Bronchial epithelial cell (primary cell): ENCODE measurements around the gene FRZB. TPM values are rescaled to one million over a fixed set of nuclear protein-coding genes. Genes with fewer than 3 reads are reported as not detected.

Source experiments
- DNase-seq: peaks from one replicate; pipeline ENCODE4 v3.0.0-alpha.2; 2010; ENCODE audit warnings: low read depth
- FAIRE-seq: peaks from 2 replicates; lab custom pipeline; 2011; peaks lifted over from hg19 to GRCh38; lab: Jason Lieb, UNC
- H3K27me3 ChIP-seq: 2 replicates; pipeline ENCODE4 v1.5.1; 2011; ENCODE audit warnings: low read length; ENCODE audit not compliant: control insufficient read depth, insufficient read depth
- H3K36me3 ChIP-seq: 2 replicates; pipeline ENCODE4 v1.5.1; 2011; ENCODE audit warnings: low read length; ENCODE audit not compliant: control insufficient read depth, insufficient read depth
- H3K4me3 ChIP-seq: 2 replicates; pipeline ENCODE4 v1.5.1; 2011; ENCODE audit warnings: mild to moderate bottlenecking, low read depth, low read length, control low read depth
- total RNA-seq: library from RNA; depleted of rRNA; stranded (reverse); fragments of >200 nt; gene quantifications from 2 replicates; pipeline ENCODE4 v1.2.1, GENCODE V29; 2014
- TF ChIP-seq, protein P1 (sequence below): IDR thresholded peaks from 2 replicates; pipeline ENCODE4 v1.5.1; 2011; ENCODE audit warnings: mild to moderate bottlenecking, moderate library complexity, low read length, control low read depth, inconsistent platforms; ENCODE audit not compliant: insufficient read depth, severe bottlenecking

The FRZB gene
- total RNA-seq, 1 donor from 2014 or later, result 0.26 TPM

- DNase-seq, result no peak
- H3K36me3 ChIP-seq, result no peaks in the 10 kb centered on the region
- FAIRE-seq, result no peak
- H3K27me3 ChIP-seq, result peaks cover 7% of the 10 kb centered on the region
- H3K4me3 ChIP-seq, result no peak overlapping the region
- TF ChIP-seq, protein P1, sequence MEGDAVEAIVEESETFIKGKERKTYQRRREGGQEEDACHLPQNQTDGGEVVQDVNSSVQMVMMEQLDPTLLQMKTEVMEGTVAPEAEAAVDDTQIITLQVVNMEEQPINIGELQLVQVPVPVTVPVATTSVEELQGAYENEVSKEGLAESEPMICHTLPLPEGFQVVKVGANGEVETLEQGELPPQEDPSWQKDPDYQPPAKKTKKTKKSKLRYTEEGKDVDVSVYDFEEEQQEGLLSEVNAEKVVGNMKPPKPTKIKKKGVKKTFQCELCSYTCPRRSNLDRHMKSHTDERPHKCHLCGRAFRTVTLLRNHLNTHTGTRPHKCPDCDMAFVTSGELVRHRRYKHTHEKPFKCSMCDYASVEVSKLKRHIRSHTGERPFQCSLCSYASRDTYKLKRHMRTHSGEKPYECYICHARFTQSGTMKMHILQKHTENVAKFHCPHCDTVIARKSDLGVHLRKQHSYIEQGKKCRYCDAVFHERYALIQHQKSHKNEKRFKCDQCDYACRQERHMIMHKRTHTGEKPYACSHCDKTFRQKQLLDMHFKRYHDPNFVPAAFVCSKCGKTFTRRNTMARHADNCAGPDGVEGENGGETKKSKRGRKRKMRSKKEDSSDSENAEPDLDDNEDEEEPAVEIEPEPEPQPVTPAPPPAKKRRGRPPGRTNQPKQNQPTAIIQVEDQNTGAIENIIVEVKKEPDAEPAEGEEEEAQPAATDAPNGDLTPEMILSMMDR, result no peak
These were observed 1.8 kb upstream of the FRZB start for GRCh38 chr2:182868054-182868796.

DNA sequence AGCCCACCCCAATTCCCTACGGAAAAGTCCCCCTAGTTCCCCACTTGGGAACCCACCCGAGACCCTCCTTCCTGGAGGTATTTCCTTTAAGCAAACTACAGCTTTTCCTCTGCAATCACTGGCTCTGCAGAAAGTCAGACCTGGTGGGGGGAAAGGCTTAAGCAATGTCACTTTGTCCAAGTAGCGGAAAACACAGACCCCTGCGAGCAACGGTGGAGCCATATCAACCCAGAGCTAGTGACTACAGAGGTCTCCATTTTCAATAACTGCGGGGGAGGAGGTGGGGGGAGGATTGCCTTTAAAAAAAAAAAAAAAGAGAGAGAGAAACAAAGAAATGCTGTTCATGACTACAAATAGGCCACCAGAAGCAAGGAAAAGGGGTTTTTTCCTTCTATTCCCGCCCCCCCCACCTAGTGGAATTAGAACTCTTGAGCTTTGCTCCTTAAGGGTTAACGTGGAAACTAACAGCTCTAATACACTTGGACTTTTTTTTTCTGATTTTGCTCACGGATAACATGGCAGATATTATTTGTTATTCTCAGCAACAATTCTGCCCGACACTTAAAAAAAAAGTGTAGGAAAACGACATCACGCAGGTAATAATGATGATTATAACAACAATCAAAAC, 1.1 kb upstream of the FRZB start:
- H3K36me3 ChIP-seq, result no peaks in the 10 kb centered on the region
- H3K4me3 ChIP-seq, result no peak overlapping the region
- FAIRE-seq (no peak), DNase-seq (no peak)
- H3K27me3 ChIP-seq, result peaks cover 7% of the 10 kb centered on the region
- TF ChIP-seq, protein P1, result no peak

DNA sequence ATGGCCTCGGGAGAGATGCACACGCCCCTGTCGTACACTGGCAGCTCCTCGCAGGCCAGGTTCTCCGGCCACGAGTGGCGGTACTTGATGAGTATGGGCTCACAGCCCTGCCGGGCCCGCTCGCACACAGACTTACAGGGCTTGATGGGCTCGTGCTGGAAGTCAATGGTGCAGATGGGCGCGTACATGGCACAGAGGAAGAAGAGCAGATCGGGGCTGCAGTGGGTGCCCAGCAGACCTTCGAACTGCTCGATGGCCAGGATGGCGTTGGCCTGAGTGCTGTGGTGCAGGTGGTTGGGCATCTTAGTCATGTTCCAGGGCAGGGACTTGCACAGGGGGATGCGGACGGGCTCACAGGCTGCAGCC, 359 bp downstream of the FRZB start:
- H3K36me3 ChIP-seq, result no peaks in the 10 kb centered on the region
- H3K4me3 ChIP-seq, result no peak overlapping the region
- TF ChIP-seq, protein P1, result no peak
- DNase-seq (no peak), FAIRE-seq (no peak)
- H3K27me3 ChIP-seq, result peaks cover 7% of the 10 kb centered on the region

GRCh38 chr2:182864949-182865570, 1.4 kb downstream of the FRZB start:
- H3K27me3 ChIP-seq, result peaks cover 7% of the 10 kb centered on the region
- H3K4me3 ChIP-seq, result no peak overlapping the region
- TF ChIP-seq, protein P1, result no peak
- H3K36me3 ChIP-seq, result no peaks in the 10 kb centered on the region
- DNase-seq, result no peak
- no peak for FAIRE-seq

DNA sequence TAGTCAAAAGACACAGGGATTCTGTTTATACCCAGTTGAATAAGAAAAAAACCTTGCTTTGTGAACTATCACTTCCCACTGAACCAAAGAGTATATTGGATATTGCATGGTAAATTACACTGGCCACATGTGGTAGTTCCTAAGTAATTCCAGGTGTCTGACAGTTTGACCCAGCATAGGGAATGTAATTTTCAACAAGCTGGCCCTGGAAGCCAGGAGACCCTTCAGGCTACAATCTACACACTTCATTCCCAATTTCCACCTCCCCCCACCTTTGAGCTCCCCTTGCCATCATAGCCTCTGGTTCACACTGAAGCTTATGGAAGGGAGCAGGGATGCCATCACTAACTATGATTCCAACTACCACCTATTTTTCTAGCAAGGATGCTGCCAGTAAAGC, 2.8 kb downstream of the FRZB start:
- FAIRE-seq, result no peak
- TF ChIP-seq, protein P1, result no peak
- Histone ChIP-seq H3K27me3 (peaks cover 7% of the 10 kb centered on the region), H3K4me3 (no peak overlapping the region), H3K36me3 (no peaks in the 10 kb centered on the region)
- DNase-seq, result no peak
